A549 (cell line): ENCODE data around the gene RPL27A.

ENCODE experiments used
- EP300 ChIP-seq, 2 experiments: fragments of >200 bp; sonication (Bioruptor Twin); formaldehyde crosslinking; IDR thresholded peaks; 2 replicates in 1 of 2; 3 replicates in 1 of 2; pipeline ENCODE4 v1.6.1; 2016 to 2017
- HMGXB4 ChIP-seq: fragments of 250-450 bp; sonication (Bioruptor Pico); IDR thresholded peaks from 2 replicates; pipeline ENCODE4 v1.5.0; 2021; ENCODE audit warnings: mild to moderate bottlenecking, moderate library complexity, borderline replicate concordance
- JUNB ChIP-seq: fragments of >200 bp; sonication (Bioruptor Twin); formaldehyde crosslinking; IDR thresholded peaks from 2 replicates; pipeline ENCODE4 v1.6.1; 2016
- MAX ChIP-seq: IDR thresholded peaks from 2 replicates; pipeline ENCODE4 v1.6.1; 2012
- PHF8 ChIP-seq: fragments of 200-600 bp; sonication (generic); IDR thresholded peaks from 2 replicates; pipeline ENCODE4 v1.6.1; 2016; ENCODE audit warnings: low read depth, mild to moderate bottlenecking, antibody characterized with exemption, moderate library complexity, borderline replicate concordance
- POLR2A ChIP-seq: IDR thresholded peaks from 2 replicates; pipeline ENCODE4 v1.6.1; 2012; ENCODE audit warnings: mild to moderate bottlenecking, low read length
- USF2 ChIP-seq: fragments of 450-650 bp; IDR thresholded peaks from 2 replicates; pipeline ENCODE4 v1.6.1; 2014; ENCODE audit warnings: antibody characterized with exemption
- ZC3H11A ChIP-seq: fragments of 450-650 bp; IDR thresholded peaks from 2 replicates; pipeline ENCODE4 v1.6.1; 2014; ENCODE audit warnings: antibody characterized with exemption, mild to moderate bottlenecking
- ZSCAN20 ChIP-seq: fragments of 250-450 bp; sonication (Bioruptor Pico); IDR thresholded peaks from 2 replicates; pipeline ENCODE4 v1.8.0; 2022; ENCODE audit warnings: mild to moderate bottlenecking, moderate library complexity
- TF ChIP-seq, protein P1 (sequence below): fragments of >200 bp; sonication (Bioruptor Twin); formaldehyde crosslinking; IDR thresholded peaks from 3 replicates; pipeline ENCODE4 v1.5.1; 2016
- TF ChIP-seq, protein P2 (sequence below): IDR thresholded peaks from 2 replicates; pipeline ENCODE4 v1.6.1; 2012

- TF ChIP-seq, protein P1, sequence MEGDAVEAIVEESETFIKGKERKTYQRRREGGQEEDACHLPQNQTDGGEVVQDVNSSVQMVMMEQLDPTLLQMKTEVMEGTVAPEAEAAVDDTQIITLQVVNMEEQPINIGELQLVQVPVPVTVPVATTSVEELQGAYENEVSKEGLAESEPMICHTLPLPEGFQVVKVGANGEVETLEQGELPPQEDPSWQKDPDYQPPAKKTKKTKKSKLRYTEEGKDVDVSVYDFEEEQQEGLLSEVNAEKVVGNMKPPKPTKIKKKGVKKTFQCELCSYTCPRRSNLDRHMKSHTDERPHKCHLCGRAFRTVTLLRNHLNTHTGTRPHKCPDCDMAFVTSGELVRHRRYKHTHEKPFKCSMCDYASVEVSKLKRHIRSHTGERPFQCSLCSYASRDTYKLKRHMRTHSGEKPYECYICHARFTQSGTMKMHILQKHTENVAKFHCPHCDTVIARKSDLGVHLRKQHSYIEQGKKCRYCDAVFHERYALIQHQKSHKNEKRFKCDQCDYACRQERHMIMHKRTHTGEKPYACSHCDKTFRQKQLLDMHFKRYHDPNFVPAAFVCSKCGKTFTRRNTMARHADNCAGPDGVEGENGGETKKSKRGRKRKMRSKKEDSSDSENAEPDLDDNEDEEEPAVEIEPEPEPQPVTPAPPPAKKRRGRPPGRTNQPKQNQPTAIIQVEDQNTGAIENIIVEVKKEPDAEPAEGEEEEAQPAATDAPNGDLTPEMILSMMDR: no peak
- TF ChIP-seq ZSCAN20 (CRISPR knock-in tag) (no peak), HMGXB4 (CRISPR knock-in tag) (no peak), EP300 (IDR thresholded peaks at IDR 0.05) (no peak), ZC3H11A (no peak), POLR2A (no peak), USF2 (no peak), MAX (no peak), JUNB (no peak), PHF8 (no peak)
- TF ChIP-seq, protein P2, sequence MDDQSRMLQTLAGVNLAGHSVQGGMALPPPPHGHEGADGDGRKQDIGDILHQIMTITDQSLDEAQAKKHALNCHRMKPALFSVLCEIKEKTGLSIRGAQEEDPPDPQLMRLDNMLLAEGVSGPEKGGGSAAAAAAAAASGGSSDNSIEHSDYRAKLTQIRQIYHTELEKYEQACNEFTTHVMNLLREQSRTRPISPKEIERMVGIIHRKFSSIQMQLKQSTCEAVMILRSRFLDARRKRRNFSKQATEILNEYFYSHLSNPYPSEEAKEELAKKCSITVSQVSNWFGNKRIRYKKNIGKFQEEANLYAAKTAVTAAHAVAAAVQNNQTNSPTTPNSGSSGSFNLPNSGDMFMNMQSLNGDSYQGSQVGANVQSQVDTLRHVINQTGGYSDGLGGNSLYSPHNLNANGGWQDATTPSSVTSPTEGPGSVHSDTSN: no peak
Measured at GRCh38 chr11:8732324-8732670, 49.7 kb downstream of the RPL27A start.
